ENCODE data around the gene WTAP. TPM values are rescaled to one million over a fixed set of nuclear protein-coding genes. Genes with fewer than 3 reads are reported as not detected.

Gene WTAP
- 69.0 and 115 TPM in 2 replicates for total RNA-seq (2012; rRNA removed)

DNA sequence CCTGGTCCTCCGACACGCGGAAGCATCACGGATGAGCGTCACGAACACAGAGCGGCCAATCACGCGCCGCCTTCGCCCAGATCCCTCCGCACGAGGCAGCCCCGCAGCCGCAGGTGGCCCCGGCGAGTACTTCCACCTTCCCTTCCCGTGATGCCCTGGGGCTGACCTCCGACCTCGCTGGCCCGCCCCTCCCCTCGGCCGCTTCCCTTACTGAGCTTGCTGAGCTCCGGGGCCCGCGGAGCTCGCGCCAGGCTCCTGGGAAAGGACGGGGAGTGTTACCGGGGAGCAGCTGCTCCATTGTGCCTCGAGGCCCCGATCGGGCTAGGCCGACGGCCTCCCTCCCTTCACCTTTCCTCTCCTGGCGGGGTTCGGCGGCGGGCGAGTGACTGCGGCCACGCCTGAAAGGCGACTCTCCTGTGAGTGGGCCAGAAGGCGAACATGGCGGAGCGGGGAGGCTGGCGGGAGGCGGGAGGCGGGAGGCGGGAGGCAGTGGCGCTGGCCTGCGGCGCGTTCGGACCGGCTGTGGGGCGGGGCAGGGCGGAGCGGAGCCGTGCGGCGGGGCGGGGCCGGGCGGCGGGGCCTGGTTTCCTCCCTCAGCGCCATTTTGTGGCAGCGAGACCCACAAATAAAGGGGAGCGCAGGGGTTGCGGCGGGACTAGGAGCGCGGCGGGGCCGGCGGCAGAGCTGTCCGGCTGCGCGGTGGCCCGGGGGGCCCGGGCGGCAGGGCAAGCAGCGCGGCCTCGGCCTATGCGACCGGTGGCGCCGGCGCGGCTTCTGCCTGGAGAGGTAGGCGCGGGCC lies at the start of gene WTAP:
TSS of gene WTAP (plus strand) at position 589 of the 799 bp plus-strand sequence. CDS start 8,760 bp downstream, outside the sequence.
- peak within 1 kb of the TSS; percentile 92 for H3K4me2 ChIP-seq (ENCODE audit: low read length)
- H3K9me3 ChIP-seq (replicated peaks; ENCODE audit: low read length): no peaks in the 10 kb centered on the region
- peak within 1 kb of the TSS; percentile 99 for H3K4me3 ChIP-seq (ENCODE audit: low read length)
- H3K36me3 ChIP-seq (ENCODE audit: insufficient read depth, low read length): no peaks in the 10 kb centered on the region
- peaks cover 17% of the 10 kb centered on the region for H3K4me1 ChIP-seq (ENCODE audit: control insufficient read depth, insufficient read depth, low read length)
- H3K27me3 ChIP-seq (ENCODE audit: control insufficient read depth, insufficient read depth, low read length): no peaks in the 10 kb centered on the region
- H3K9ac ChIP-seq (ENCODE audit: low read depth, low read length): peak within 1 kb of the TSS; percentile 99

DNA sequence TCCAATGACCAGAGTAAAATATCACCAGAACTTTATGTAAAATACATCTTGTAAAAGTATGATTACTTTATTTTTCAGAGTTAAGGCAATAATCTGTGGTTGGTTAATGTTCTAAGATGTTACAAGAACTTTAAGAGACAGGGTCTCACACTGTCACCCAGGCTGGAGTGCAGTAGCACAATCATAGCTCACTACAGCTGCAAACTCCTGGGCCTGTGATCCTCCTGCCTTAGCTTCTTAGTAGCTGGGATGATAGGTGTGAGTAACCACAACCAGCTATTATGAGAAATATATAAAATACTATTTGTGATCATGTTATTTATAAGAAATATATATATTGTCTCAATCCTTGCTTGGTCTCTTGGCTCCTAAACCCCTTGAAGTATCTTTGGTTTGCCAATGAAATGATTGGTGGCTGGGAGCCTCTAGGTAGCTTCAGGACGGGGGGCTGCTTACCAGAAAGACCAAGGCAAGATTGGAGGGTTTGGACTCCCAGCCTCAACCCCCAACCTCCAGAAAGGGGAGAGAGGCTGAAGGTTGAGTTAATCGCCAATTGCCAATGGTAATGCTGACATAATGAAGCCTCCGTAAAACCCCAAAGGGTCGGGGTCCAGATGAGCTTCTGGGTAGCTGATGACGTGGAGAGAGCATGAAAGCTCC lies 49.7 kb upstream of the WTAP start:
- Histone ChIP-seq H3K9me3 (replicated peaks; ENCODE audit: low read length) (no peaks in the 10 kb centered on the region), H3K9ac (ENCODE audit: low read depth, low read length) (no peak overlapping the region), H3K4me2 (ENCODE audit: low read length) (no peak overlapping the region), H3K27me3 (ENCODE audit: control insufficient read depth, insufficient read depth, low read length) (no peaks in the 10 kb centered on the region), H3K4me1 (ENCODE audit: control insufficient read depth, insufficient read depth, low read length) (peaks cover 13% of the 10 kb centered on the region), H3K4me3 (ENCODE audit: low read length) (no peak overlapping the region), H3K36me3 (ENCODE audit: insufficient read depth, low read length) (peaks cover 32% of the 10 kb centered on the region)

DNA sequence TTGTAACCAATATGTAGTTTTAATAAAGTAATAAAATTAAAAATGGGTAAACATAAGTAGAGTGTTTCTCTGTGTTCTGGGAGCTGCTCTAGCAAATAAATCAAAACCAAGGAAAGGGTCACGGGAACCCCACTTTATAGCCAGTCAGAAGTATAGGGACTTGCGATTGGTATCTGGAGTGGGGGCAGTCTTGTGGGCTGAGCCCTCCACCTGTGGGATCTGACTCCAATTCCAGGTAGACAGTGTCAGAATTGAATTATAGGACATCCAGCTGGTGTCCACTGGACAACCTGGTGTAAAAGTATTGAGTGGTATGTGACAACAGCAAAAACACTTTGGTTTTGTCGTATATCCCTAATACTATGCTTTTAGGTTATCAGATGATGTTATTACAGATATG lies 48.7 kb upstream of the WTAP start:
- Histone ChIP-seq H3K4me3 (ENCODE audit: low read length) (no peak overlapping the region), H3K9me3 (replicated peaks; ENCODE audit: low read length) (no peaks in the 10 kb centered on the region), H3K27me3 (ENCODE audit: control insufficient read depth, insufficient read depth, low read length) (no peaks in the 10 kb centered on the region), H3K4me2 (ENCODE audit: low read length) (no peak overlapping the region), H3K36me3 (ENCODE audit: insufficient read depth, low read length) (peaks cover 40% of the 10 kb centered on the region), H3K4me1 (ENCODE audit: control insufficient read depth, insufficient read depth, low read length) (peaks cover 13% of the 10 kb centered on the region), H3K9ac (ENCODE audit: low read depth, low read length) (no peak overlapping the region)

DNA sequence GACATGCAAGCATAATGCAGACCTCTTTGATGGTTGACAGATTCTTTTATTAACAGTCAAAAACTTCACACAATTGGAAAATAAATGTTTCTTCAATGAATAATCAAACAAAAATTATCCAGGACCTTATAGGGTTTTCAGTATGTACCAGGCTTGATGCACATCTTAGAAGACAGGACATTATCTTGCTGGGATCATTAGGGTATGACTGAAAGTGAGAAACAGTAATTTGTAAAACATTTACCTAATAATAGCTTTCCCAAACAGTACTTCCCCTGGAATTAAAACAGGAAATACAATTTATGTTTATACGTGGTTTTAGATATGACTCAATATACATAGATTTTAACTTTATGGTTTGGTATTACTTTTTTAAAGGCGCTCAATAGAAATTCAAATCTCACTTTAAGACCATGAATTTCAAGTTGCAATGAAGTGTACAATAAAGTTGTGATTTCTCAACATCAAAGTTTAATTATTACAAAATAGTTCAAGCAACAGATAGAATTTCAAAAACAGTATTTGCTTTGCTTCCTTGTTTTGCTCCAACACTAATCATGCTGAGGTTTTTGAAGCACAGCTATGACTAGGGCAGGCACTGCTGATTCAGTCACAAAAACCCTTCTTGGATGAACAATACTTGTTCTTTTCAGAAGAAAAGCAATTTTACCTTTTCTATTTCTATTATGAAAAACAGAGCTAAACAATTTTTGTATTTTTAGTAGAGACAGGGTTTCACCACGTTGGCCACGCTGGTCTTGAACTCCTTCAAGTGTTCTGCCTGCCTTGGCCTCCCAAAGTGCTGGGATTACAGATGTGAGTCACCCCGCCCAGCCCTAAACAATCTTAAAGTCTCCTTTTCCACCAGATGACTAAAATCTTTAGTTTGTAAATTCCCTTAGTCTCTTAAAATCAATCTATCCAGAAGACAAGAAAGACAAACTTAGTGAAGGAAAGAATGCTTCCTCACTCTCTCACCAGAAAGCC lies 47.9 kb upstream of the WTAP start:
- Histone ChIP-seq H3K36me3 (ENCODE audit: insufficient read depth, low read length) (peaks cover 45% of the 10 kb centered on the region), H3K9ac (ENCODE audit: low read depth, low read length) (no peak overlapping the region), H3K9me3 (replicated peaks; ENCODE audit: low read length) (no peaks in the 10 kb centered on the region), H3K4me1 (ENCODE audit: control insufficient read depth, insufficient read depth, low read length) (peaks cover 13% of the 10 kb centered on the region), H3K4me3 (ENCODE audit: low read length) (no peak overlapping the region), H3K4me2 (ENCODE audit: low read length) (peak overlapping the region; percentile 8), H3K27me3 (ENCODE audit: control insufficient read depth, insufficient read depth, low read length) (no peaks in the 10 kb centered on the region)

DNA sequence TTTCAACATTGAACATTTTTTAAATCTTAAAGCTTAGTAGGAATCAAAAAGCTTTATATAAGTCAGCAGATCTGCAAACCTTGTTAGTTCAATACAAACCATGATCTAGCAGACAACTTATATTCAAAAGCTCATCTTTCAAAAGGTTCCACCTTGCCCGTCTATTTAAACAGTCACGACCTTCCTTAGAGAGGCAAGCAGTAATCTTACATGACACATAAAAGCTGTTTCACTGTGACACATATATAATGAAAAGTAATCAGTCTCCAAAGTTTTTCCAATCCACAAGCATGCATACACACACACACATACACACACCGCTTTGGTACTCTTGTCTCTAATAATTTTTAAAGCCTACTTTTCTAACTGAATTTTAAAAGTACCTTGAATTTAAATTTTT lies 47.2 kb upstream of the WTAP start:
- Histone ChIP-seq H3K4me3 (ENCODE audit: low read length) (no peak overlapping the region), H3K36me3 (ENCODE audit: insufficient read depth, low read length) (peaks cover 50% of the 10 kb centered on the region), H3K4me2 (ENCODE audit: low read length) (peak overlapping the region; percentile 8), H3K9me3 (replicated peaks; ENCODE audit: low read length) (no peaks in the 10 kb centered on the region), H3K27me3 (ENCODE audit: control insufficient read depth, insufficient read depth, low read length) (no peaks in the 10 kb centered on the region), H3K4me1 (ENCODE audit: control insufficient read depth, insufficient read depth, low read length) (peaks cover 13% of the 10 kb centered on the region), H3K9ac (ENCODE audit: low read depth, low read length) (no peak overlapping the region)

DNA sequence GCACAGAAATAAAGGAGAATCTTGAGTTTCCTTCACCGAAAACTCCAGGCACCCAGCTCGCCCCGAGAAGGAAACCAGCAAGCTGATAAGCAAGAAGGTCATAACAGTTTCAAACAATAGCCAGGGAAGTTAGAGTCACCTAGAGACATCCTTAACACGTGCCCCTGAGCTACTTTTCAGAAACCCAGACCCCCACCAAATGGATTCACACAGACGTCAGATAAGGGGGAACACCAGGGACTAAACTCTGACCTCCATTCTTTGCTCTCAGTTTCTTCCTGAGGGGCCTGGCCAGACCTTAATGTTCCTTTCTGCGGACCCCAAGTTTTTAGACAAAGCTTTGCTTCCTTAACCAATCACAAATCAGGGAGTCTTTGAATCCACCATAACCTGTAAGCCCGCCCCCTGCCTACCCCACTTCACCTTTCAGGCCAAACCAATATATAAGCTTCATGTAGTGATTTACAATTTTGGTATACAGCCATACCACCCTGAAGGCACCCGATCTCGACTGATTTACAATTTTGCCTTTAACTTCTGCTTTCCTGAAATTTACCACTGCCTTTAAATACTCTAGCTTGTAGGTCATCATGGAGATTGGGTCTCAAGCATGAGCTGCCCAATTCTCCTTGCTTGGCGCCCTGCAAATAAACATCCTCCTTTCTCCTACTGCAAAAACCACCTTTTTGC lies 46.0 kb upstream of the WTAP start:
- Histone ChIP-seq H3K27me3 (ENCODE audit: control insufficient read depth, insufficient read depth, low read length) (no peaks in the 10 kb centered on the region), H3K36me3 (ENCODE audit: insufficient read depth, low read length) (peaks cover 57% of the 10 kb centered on the region), H3K9ac (ENCODE audit: low read depth, low read length) (no peak overlapping the region), H3K9me3 (replicated peaks; ENCODE audit: low read length) (no peaks in the 10 kb centered on the region), H3K4me2 (ENCODE audit: low read length) (no peak overlapping the region), H3K4me3 (ENCODE audit: low read length) (no peak overlapping the region), H3K4me1 (ENCODE audit: control insufficient read depth, insufficient read depth, low read length) (peaks cover 13% of the 10 kb centered on the region)

DNA sequence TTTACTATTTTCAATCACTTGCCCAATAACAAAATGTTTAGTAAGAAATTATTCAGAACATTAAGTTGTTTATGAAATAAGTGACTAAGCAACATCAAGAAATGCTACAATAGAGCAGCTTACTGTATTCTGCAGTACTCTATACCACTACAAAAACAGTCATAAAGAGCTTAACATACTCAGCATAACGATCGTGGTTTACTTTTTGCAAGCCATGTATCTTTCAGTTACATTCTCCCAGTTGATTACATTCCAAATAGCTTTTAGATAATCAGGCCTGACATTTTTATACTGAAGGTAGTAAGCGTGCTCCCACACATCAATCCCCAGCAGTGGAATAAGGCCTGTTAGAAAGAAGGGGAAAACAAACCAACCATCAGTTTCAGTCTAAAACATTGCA lies 45.0 kb upstream of the WTAP start:
- no peaks in the 10 kb centered on the region for H3K27me3 ChIP-seq (ENCODE audit: control insufficient read depth, insufficient read depth, low read length)
- H3K4me2 ChIP-seq (ENCODE audit: low read length): no peak overlapping the region
- no peaks in the 10 kb centered on the region for H3K9me3 ChIP-seq (replicated peaks; ENCODE audit: low read length)
- peaks cover 13% of the 10 kb centered on the region for H3K4me1 ChIP-seq (ENCODE audit: control insufficient read depth, insufficient read depth, low read length)
- H3K4me3 ChIP-seq (ENCODE audit: low read length): no peak overlapping the region
- peaks cover 59% of the 10 kb centered on the region for H3K36me3 ChIP-seq (ENCODE audit: insufficient read depth, low read length)
- H3K9ac ChIP-seq (ENCODE audit: low read depth, low read length): no peak overlapping the region

DNA sequence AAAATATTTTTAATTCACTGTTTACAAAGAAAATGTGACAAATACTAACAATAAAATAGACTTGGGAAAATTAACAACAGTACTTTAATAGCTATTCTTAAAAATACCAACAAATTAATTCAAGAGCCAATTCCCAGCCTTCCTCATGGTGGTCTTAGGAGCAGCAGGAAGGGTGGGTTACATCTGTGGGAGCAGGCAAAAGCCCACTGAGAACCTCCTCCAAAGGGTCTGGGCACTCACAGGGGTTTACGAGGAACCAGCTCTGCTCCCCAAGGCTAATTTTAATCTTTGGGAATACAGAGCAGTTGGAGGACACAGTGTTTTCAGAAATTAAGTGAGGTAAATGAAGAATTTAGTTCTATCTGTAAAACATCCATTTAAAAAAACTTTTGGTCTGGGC lies 44.5 kb upstream of the WTAP start:
- no peaks in the 10 kb centered on the region for H3K9me3 ChIP-seq (replicated peaks; ENCODE audit: low read length)
- H3K4me3 ChIP-seq (ENCODE audit: low read length): no peak overlapping the region
- H3K27me3 ChIP-seq (ENCODE audit: control insufficient read depth, insufficient read depth, low read length): no peaks in the 10 kb centered on the region
- no peak overlapping the region for H3K4me2 ChIP-seq (ENCODE audit: low read length)
- H3K9ac ChIP-seq (ENCODE audit: low read depth, low read length): no peak overlapping the region
- peaks cover 13% of the 10 kb centered on the region for H3K4me1 ChIP-seq (ENCODE audit: control insufficient read depth, insufficient read depth, low read length)
- peaks cover 57% of the 10 kb centered on the region for H3K36me3 ChIP-seq (ENCODE audit: insufficient read depth, low read length)

DNA sequence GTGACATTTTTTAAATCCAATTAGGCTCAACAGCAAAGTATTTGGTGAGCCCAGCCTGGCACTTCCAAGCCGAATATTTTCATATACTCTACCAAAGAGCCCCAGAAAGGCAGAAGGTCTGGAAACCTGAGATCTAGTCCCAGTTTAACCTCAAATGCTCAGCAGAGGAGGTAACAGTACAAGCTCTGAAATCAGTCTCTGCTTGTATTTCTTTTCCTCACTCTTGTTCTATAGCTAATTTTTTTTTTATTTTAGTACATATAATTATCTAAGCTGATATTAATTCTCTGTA lies 43.3 kb upstream of the WTAP start:
- peaks cover 55% of the 10 kb centered on the region for H3K36me3 ChIP-seq (ENCODE audit: insufficient read depth, low read length)
- H3K4me1 ChIP-seq (ENCODE audit: control insufficient read depth, insufficient read depth, low read length): peaks cover 13% of the 10 kb centered on the region
- no peak overlapping the region for H3K9ac ChIP-seq (ENCODE audit: low read depth, low read length)
- no peak overlapping the region for H3K4me2 ChIP-seq (ENCODE audit: low read length)
- H3K9me3 ChIP-seq (replicated peaks; ENCODE audit: low read length): no peaks in the 10 kb centered on the region
- H3K4me3 ChIP-seq (ENCODE audit: low read length): no peak overlapping the region
- no peaks in the 10 kb centered on the region for H3K27me3 ChIP-seq (ENCODE audit: control insufficient read depth, insufficient read depth, low read length)

DNA sequence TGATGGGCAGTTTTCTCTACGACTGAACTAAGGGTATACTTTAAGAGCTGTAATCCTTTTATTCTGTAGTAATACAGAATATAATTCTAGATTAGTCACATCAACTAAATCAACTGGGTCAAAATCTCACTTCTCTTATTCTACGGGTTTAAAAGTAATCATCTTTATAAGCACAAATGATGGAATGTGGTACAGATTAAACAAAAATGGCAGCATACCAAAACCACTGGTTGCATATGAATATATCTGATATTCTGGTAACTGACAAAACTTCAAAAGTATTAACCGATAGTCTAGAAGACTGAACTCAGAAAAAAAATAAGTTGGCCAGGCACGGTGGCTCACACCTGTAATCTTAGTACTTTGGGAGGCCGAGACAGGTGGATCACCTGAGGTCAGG lies 41.3 kb upstream of the WTAP start:
- Histone ChIP-seq H3K9me3 (replicated peaks; ENCODE audit: low read length) (no peaks in the 10 kb centered on the region), H3K36me3 (ENCODE audit: insufficient read depth, low read length) (peaks cover 55% of the 10 kb centered on the region), H3K4me1 (ENCODE audit: control insufficient read depth, insufficient read depth, low read length) (no peaks in the 10 kb centered on the region)

DNA sequence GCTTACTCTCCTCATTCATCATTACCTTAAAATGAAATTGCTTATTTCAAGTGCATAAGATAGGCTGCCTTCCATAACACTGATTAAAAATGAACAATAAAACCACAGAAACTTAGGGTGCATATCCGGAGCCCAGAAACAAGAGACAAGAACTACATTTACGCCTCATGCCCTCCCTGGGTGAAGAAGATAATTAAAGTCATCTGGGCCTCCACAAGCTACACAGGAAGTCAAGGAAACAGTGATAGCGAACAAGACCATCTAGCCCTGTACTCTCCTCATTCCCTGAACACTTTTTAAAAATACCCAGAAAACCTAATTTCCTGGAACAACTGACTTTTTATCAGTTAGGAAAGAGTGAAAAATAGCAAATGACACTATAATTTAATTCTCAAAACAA lies 40.6 kb upstream of the WTAP start:
- Histone ChIP-seq H3K4me1 (ENCODE audit: control insufficient read depth, insufficient read depth, low read length) (peaks cover 4% of the 10 kb centered on the region), H3K27me3 (ENCODE audit: control insufficient read depth, insufficient read depth, low read length) (no peaks in the 10 kb centered on the region), H3K9me3 (replicated peaks; ENCODE audit: low read length) (no peaks in the 10 kb centered on the region), H3K4me2 (ENCODE audit: low read length) (no peak overlapping the region), H3K9ac (ENCODE audit: low read depth, low read length) (no peak overlapping the region), H3K36me3 (ENCODE audit: insufficient read depth, low read length) (peaks cover 48% of the 10 kb centered on the region), H3K4me3 (ENCODE audit: low read length) (no peak overlapping the region)

More for the DNA sequence above, 41.3 kb upstream of the WTAP start:
- Histone ChIP-seq H3K4me3 (ENCODE audit: low read length) (no peak overlapping the region), H3K4me2 (ENCODE audit: low read length) (no peak overlapping the region), H3K9ac (ENCODE audit: low read depth, low read length) (no peak overlapping the region), H3K27me3 (ENCODE audit: control insufficient read depth, insufficient read depth, low read length) (no peaks in the 10 kb centered on the region)
